GM06990 (cell line): ENCODE data around the gene LYPD6B.

Source experiments
- DNase-seq: peaks from one replicate; pipeline ENCODE4 v3.0.0-alpha.2; 2011; ENCODE audit not compliant: insufficient read length; ENCODE audit errors: extremely low read depth
- H3K27me3 ChIP-seq: replicated peaks from 2 replicates; pipeline ENCODE4 v1.6.0; 2011; ENCODE audit warnings: low read length; ENCODE audit not compliant: control insufficient read depth, insufficient read depth
- H3K36me3 ChIP-seq: 2 replicates; pipeline ENCODE4 v1.5.1; 2011; ENCODE audit warnings: low read length; ENCODE audit not compliant: control insufficient read depth, insufficient read depth
- H3K4me3 ChIP-seq: replicated peaks from 2 replicates; pipeline ENCODE4 v1.5.1; 2011; ENCODE audit warnings: low read depth, mild to moderate bottlenecking, control low read depth, low read length
- CTCF ChIP-seq: IDR thresholded peaks from 2 replicates; pipeline ENCODE4 v1.5.1; 2011; ENCODE audit warnings: low read length, control low read depth, mild to moderate bottlenecking, inconsistent platforms; ENCODE audit not compliant: insufficient read depth, poor library complexity, severe bottlenecking

LYPD6B gene

GRCh38 chr2:149090706-149091105, 52.2 kb downstream of the LYPD6B start:
- DNase-seq = no peak
- TF ChIP-seq CTCF = no peak
- no peaks in the 10 kb centered on the region; the same call in 1 of the 2 replicates for H3K36me3 ChIP-seq
- H3K4me3 ChIP-seq = no peak overlapping the region
- no peaks in the 10 kb centered on the region for H3K27me3 ChIP-seq

DNA sequence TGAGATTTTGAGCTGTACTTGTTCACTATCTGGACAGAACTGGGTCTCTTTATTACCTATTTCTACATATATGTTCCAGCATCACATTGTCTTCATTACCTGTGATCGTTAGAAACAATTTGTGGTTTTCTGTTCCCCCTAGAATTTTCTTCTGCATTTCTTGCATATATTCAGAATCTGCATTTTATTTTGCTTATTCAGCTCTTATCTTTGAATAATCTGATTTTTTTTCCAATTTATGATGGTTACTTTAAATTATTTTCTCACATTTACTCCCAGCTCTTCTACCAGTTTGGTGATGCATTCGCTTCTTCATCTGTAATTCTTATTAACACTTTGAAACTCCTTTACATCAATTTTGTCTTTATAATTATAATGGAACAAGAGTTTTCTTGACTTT, 55.1 kb downstream of the LYPD6B start:
- no peaks in the 10 kb centered on the region for H3K27me3 ChIP-seq
- no peak overlapping the region for H3K4me3 ChIP-seq
- no peaks in the 10 kb centered on the region for H3K36me3 ChIP-seq
- DNase-seq = no peak
- TF ChIP-seq CTCF = no peak

DNA sequence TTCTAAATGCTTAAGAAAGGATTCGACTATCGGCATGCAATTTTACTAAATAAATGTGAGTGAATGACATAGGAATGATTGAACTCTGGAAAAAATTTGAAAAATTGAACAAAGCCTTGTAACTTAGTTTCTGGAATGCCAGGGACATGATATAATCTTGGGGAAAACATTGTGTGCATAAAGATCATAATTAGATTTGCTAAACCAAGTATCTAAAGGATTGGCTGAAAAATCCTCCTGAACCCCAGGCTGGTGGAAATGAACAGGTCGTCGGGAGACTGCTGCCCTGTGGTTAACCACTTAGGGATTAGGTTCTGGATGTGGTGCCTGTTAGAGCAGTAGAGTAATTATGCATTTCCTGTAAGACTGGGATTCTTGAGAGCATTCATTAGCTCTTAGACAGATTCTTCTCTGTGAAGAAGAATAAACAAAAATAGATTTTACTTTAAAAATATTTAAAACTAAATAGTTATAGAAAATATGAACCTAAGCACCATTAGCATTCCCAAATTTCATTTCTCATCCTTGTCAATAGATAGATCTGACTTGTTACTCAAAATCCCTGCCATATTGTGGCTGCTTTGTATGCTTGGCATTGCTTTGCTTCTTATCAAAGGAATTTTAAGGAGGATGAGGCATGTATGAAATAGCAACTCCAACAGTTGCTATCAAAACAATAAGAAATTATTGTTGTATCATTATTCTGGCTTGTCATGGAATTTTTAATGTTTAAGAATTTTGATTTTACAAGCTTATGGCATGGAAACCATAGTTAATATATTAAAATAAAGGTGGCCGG, 55.9 kb downstream of the LYPD6B start:
- DNase-seq = no peak
- no peak for TF ChIP-seq CTCF
- Histone ChIP-seq H3K4me3 (no peak overlapping the region), H3K36me3 (no peaks in the 10 kb centered on the region), H3K27me3 (no peaks in the 10 kb centered on the region)

GRCh38 chr2:149098701-149099100, 60.2 kb downstream of the LYPD6B start:
- no peak for DNase-seq
- no peaks in the 10 kb centered on the region for H3K27me3 ChIP-seq
- H3K4me3 ChIP-seq = no peak overlapping the region
- no peaks in the 10 kb centered on the region for H3K36me3 ChIP-seq
- TF ChIP-seq CTCF = no peak

- TF ChIP-seq CTCF = no peak
- Histone ChIP-seq H3K27me3 (no peaks in the 10 kb centered on the region), H3K36me3 (no peaks in the 10 kb centered on the region), H3K4me3 (no peak overlapping the region)
- DNase-seq = no peak
Measured at GRCh38 chr2:149099298-149099697, 60.8 kb downstream of the LYPD6B start.
